Activated T-helper 1 cell treated with anti-CD3 and anti-CD28 coated beads, Interleukin-12 subunit alpha, Interleukin-12 subunit beta, Interleukin-2, Interleukin-4 antibody, amounts not matched to agents 30 ng/mL and 10 ng/mL and 1 ng/mL, durations not matched to agents 14 hours and 24 hours and 36 hours (primary cell): Measurements from ENCODE around the gene NUCKS1. TPM values are rescaled to one million over a fixed set of nuclear protein-coding genes. Genes with fewer than 3 reads are reported as not detected.

Experiments
- DNase-seq: peaks from one replicate; pipeline ENCODE4 v3.0.0; 2021; ENCODE audit warnings: low spot score
- H3K27ac Mint-ChIP-seq: one replicate; pipeline ENCODE4 v1.8.0; 2021; ENCODE audit warnings: mild to moderate bottlenecking, mixed read lengths
- H3K27me3 Mint-ChIP-seq: one replicate; pipeline ENCODE4 v1.8.0; 2022; ENCODE audit warnings: mild to moderate bottlenecking, moderate library complexity, mixed read lengths; ENCODE audit not compliant: insufficient read depth
- H3K36me3 Mint-ChIP-seq: one replicate; pipeline ENCODE4 v1.8.0; 2021; ENCODE audit warnings: low read depth, mixed read lengths
- H3K4me1 Mint-ChIP-seq: one replicate; pipeline ENCODE4 v1.8.0; 2021; ENCODE audit warnings: low read depth, mixed read lengths
- H3K4me3 Mint-ChIP-seq: one replicate; pipeline ENCODE4 v1.8.0; 2021; ENCODE audit warnings: mild to moderate bottlenecking, moderate library complexity, mixed read lengths
- H3K9me3 Mint-ChIP-seq: one replicate; pipeline ENCODE4 v1.8.0; 2021; ENCODE audit warnings: mixed read lengths
- intact Hi-C: fragments of 100-400 bp; cut with micrococcal nuclease; formaldehyde crosslinking; loops from one replicate; pipeline ENCODE4 v1.15.1; 2024
- total RNA-seq: library from RNA; stranded (reverse); gene quantifications from 2 replicates; pipeline ENCODE4 v1.2.3, GENCODE V29; 2022

NUCKS1 gene
- total RNA-seq, 1 donor from 2014 or later = 147 TPM

GRCh38 chr1:205714906-205715246, 35.1 kb downstream of the NUCKS1 start:
- peaks cover 42% of the 10 kb centered on the region for H3K36me3 Mint-ChIP-seq
- intact Hi-C loops = no loop called here
- H3K4me3 Mint-ChIP-seq = no peak overlapping the region
- no peak for DNase-seq
- peaks cover 30% of the 10 kb centered on the region for H3K4me1 Mint-ChIP-seq
- no peaks in the 10 kb centered on the region for H3K9me3 Mint-ChIP-seq
- no peak overlapping the region for H3K27ac Mint-ChIP-seq
- H3K27me3 Mint-ChIP-seq = no peaks in the 10 kb centered on the region

GRCh38 chr1:205714190-205714905, 35.6 kb downstream of the NUCKS1 start:
- H3K36me3 Mint-ChIP-seq = peaks cover 37% of the 10 kb centered on the region
- no peak overlapping the region for H3K4me3 Mint-ChIP-seq
- no peak overlapping the region for H3K27ac Mint-ChIP-seq
- intact Hi-C loops = no loop called here
- H3K27me3 Mint-ChIP-seq = no peaks in the 10 kb centered on the region
- H3K4me1 Mint-ChIP-seq = peaks cover 25% of the 10 kb centered on the region
- no peaks in the 10 kb centered on the region for H3K9me3 Mint-ChIP-seq
- no peak for DNase-seq

DNA sequence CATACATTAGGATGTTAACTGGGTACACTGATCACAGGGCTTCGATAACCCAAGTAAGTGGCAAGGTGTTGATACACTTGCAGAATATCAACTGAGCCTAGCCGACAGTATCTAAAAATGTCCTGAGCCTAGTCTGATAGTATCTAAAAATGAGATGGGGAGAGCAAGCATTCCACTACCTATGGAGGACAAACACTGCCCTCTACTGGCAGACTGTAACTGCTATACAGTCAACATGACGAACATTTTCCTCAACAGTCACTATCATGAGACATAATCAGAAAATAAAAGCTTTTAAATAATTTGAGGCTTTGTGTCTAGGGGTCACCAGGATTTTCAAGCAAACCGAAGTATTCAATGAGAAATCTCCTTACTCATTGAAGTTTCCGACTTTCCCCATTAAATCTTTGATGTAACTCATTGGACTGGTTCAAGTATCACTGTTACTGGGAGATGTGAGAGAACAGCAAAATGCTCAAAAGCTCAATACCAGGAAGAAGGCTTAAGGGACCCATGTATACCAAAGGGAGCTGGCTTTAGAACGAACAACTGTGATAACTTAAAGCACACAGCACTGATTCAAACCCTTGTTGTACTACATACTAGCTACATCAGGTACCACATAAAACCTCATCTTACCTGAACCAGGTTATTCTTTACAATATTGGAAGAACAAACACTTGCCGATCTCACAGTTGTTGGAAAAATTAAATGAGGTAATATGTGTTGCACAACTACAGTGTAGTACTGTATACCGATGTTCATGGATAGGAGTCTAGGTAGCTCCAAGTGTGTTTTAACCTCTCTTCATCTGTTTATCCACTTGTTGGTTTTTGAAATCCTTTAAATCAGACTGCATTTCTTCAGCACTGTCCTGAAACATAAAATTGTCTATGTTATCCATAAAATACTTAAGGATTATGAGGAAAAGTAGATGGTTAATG, 38.6 kb downstream of the NUCKS1 start:
- H3K9me3 Mint-ChIP-seq = no peaks in the 10 kb centered on the region
- peaks cover 23% of the 10 kb centered on the region for H3K36me3 Mint-ChIP-seq

DNA sequence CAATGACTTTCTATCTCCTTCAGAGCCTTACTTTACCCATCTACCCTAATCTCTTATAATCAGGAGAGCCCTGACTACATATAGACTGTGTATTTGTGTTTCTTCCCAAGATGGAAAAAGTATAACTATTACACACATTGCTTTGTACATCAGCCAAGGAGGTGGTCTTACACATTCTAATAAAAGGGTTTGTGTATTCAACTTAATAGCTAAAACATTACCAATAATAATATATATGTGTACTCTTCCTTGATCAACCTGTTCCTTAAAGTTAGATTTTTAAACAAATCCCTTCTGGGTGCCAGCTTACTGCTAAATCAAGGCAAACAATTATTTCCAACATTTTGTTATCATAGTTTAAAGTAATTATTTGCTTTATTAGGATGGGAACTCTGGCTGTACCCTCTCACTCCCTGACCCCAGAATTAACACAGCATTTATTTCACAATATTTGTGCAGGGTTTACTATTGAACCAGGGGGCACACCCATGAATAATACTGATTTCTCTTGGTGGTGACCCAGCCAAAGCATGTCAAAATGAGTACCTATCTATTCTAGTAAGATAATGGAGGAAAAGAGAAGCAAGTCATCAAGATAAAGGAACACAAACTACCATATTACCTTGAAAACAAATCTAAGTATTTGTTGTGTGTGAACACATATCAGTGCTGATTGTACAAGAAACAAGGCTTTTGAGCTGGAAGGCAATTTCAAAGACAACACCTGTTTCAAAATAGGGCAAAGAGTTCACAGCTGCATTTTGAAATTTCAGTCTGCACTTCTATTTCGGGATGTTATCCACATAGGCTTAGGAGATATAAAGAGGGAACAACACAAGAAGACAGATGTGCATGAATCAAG, 39.5 kb downstream of the NUCKS1 start:
- Mint-ChIP-seq H3K27me3 (no peaks in the 10 kb centered on the region), H3K36me3 (peaks cover 18% of the 10 kb centered on the region), H3K9me3 (no peaks in the 10 kb centered on the region), H3K4me3 (no peak overlapping the region), H3K27ac (no peak overlapping the region), H3K4me1 (peaks cover 16% of the 10 kb centered on the region)
- DNase-seq = no peak
- intact Hi-C loops = loop anchor here (1.0 to 2.0 kb wide), 7 partner anchors 30 to 181 kb away; partner anchors contain the start of genes ELK4, RAB29 and SLC45A3

More for the DNA sequence above, 38.6 kb downstream of the NUCKS1 start:
- DNase-seq = peak; percentile 42
- H3K4me3 Mint-ChIP-seq = no peak overlapping the region
- H3K27ac Mint-ChIP-seq = peak overlapping the region; percentile 56
- peaks cover 16% of the 10 kb centered on the region for H3K4me1 Mint-ChIP-seq
- no peaks in the 10 kb centered on the region for H3K27me3 Mint-ChIP-seq
- intact Hi-C loops = loop anchor here (1.0 to 2.0 kb wide), 7 partner anchors 31 to 182 kb away; partner anchors contain the start of genes ELK4, RAB29 and SLC45A3

DNA sequence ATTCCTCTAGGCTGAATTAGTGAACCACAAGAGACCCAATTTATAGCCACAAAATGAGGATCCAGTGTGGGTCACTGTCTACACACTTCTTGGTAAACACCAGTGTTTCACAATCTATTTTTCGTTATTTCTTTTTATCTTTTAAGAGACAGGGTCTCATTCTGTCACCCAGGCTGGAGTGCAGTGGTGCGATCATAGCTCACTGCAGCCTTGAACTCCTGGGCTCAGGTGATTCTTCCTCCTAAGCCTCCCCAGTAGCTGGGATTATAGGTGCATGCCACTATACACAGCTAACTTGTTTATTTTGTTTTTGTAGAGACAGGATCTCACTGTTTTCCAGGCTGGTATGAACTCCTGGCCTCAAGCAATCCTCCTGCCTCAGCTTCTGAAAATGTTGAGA, 40.3 kb downstream of the NUCKS1 start:
- no peaks in the 10 kb centered on the region for H3K9me3 Mint-ChIP-seq
- intact Hi-C loops = loop anchor here (2.0 kb wide), 2 partner anchors 39 to 65 kb away; partner anchors contain the start of gene RAB29
- H3K27me3 Mint-ChIP-seq = no peaks in the 10 kb centered on the region

GRCh38 chr1:205709059-205709398, 41.0 kb downstream of the NUCKS1 start:
- no peak overlapping the region for H3K4me3 Mint-ChIP-seq
- no peaks in the 10 kb centered on the region for H3K9me3 Mint-ChIP-seq
- H3K36me3 Mint-ChIP-seq = peaks cover 13% of the 10 kb centered on the region
- H3K27me3 Mint-ChIP-seq = no peaks in the 10 kb centered on the region
- intact Hi-C loops = no loop called here
- no peak overlapping the region for H3K27ac Mint-ChIP-seq
- no peak for DNase-seq
- H3K4me1 Mint-ChIP-seq = peaks cover 24% of the 10 kb centered on the region

More for the DNA sequence above, 40.3 kb downstream of the NUCKS1 start:
- Mint-ChIP-seq H3K4me1 (peaks cover 22% of the 10 kb centered on the region), H3K27ac (no peak overlapping the region), H3K4me3 (no peak overlapping the region), H3K36me3 (peaks cover 15% of the 10 kb centered on the region)
- no peak for DNase-seq

GRCh38 chr1:205706601-205707502, 43.1 kb downstream of the NUCKS1 start:
- Mint-ChIP-seq H3K27ac (no peak overlapping the region), H3K27me3 (no peaks in the 10 kb centered on the region), H3K36me3 (peaks cover 15% of the 10 kb centered on the region), H3K4me1 (peaks cover 23% of the 10 kb centered on the region), H3K9me3 (no peaks in the 10 kb centered on the region), H3K4me3 (no peak overlapping the region)
- intact Hi-C loops = no loop called here
- DNase-seq = no peak

GRCh38 chr1:205704903-205705302, 45.1 kb downstream of the NUCKS1 start:
- no peak overlapping the region for H3K4me3 Mint-ChIP-seq
- no peak overlapping the region for H3K27ac Mint-ChIP-seq
- intact Hi-C loops = no loop called here
- no peaks in the 10 kb centered on the region for H3K27me3 Mint-ChIP-seq
- H3K4me1 Mint-ChIP-seq = peaks cover 12% of the 10 kb centered on the region
- no peaks in the 10 kb centered on the region for H3K9me3 Mint-ChIP-seq
- DNase-seq = no peak
- peaks cover 16% of the 10 kb centered on the region for H3K36me3 Mint-ChIP-seq

DNA sequence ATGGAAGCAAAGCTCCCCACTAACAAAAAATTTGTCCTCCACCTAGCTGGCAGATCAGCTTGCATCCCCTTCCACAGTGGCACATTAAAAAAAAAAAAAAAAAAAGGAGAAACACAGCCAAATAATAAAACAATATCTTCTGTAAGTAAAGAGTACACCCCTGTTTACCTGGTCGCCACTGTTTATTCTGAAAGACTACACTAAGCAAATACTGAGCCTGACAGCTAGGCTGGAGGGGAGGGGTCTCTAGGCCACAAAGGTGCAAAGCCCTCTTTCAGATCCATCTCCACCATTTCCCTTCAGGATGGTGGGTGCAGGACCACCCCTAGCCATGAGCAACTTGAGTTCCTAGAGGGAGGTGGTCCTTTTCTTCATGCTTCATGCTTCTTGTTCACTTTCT, 46.9 kb downstream of the NUCKS1 start:
- intact Hi-C loops = no loop called here
- H3K4me3 Mint-ChIP-seq = no peak overlapping the region
- peaks cover 16% of the 10 kb centered on the region for H3K36me3 Mint-ChIP-seq
- DNase-seq = no peak
- peaks cover 12% of the 10 kb centered on the region for H3K4me1 Mint-ChIP-seq
- H3K27ac Mint-ChIP-seq = no peak overlapping the region
- no peaks in the 10 kb centered on the region for H3K27me3 Mint-ChIP-seq
- no peaks in the 10 kb centered on the region for H3K9me3 Mint-ChIP-seq

DNA sequence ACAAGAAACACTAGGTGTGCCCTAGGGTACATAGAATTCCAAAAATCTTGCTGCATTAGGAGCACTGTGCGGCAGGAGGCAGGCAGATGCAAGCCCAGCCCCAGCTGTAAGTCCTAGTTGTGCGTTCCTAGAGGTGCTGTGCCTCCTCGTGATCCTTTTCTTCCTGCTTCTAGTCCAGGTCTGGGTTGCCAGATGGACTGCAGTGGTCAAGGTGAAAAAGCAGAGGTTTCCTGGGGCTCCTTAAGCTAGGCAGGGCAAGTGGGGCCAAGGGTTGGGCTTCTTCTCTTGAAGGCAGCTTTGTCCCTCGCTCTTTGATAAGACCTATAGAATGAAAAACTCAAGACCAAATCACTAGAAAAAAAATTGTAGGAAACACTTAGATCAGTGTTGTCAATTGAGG, 48.1 kb downstream of the NUCKS1 start:
- H3K4me1 Mint-ChIP-seq = peaks cover 8% of the 10 kb centered on the region
- peaks cover 16% of the 10 kb centered on the region for H3K36me3 Mint-ChIP-seq
- no peak for DNase-seq
- H3K27me3 Mint-ChIP-seq = peaks cover 4% of the 10 kb centered on the region
- no peak overlapping the region for H3K4me3 Mint-ChIP-seq
- H3K27ac Mint-ChIP-seq = peak overlapping the region; percentile 32
- intact Hi-C loops = no loop called here
- H3K9me3 Mint-ChIP-seq = no peaks in the 10 kb centered on the region

DNA sequence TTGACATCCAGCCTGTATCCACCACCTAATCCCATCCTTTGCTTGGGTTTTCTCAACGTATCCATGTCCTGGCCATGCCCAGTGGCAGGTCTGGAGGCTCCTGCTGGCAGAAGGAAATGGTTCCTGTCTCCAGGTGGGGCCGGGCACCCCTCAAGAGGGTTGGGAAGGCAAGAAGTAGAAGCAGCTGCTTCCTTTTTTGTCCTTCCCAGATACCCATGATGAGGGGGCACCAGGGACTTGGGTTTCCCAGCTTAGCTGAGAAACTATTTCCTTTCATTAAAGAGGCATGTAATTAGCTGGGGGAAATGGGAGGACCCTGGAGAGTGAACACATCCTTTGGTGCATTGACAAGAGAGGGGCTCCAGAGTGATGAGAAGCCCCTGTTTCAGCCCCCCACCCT, 48.6 kb downstream of the NUCKS1 start:
- intact Hi-C loops = no loop called here
- H3K4me1 Mint-ChIP-seq = peaks cover 8% of the 10 kb centered on the region
- H3K36me3 Mint-ChIP-seq = peaks cover 16% of the 10 kb centered on the region
- no peak for DNase-seq
- no peak overlapping the region for H3K27ac Mint-ChIP-seq
- H3K4me3 Mint-ChIP-seq = no peak overlapping the region
- H3K27me3 Mint-ChIP-seq = peaks cover 8% of the 10 kb centered on the region
- H3K9me3 Mint-ChIP-seq = no peaks in the 10 kb centered on the region
